Calu3 (cell line): Measurements from ENCODE around the gene WDFY2. TPM values are rescaled to one million over a fixed set of nuclear protein-coding genes. Genes with fewer than 3 reads are reported as not detected.

Source experiments
- BruUV-seq: library from RNA; stranded (reverse); fragments of 400-500 nt; replicated peaks from 2 replicates; lab custom pipeline; 2021; lab: Mats Ljungman, UMichigan
- CTCF ChIA-PET: fragments of 300-600 bp; sonication (Branson Sonifier 250); formaldehyde crosslinking; loops from one replicate; lab custom pipeline; 2022; ENCODE audit warnings: antibody characterized with exemption; lab: Charles Lee
- DNase-seq: peaks from one replicate; pipeline ENCODE4 v3.0.0; 2022
- H3K27ac Mint-ChIP-seq: one replicate; pipeline ENCODE4 v1.8.0; 2022; ENCODE audit warnings: mixed read lengths; ENCODE audit not compliant: unreplicated experiment
- H3K27me3 Mint-ChIP-seq: one replicate; pipeline ENCODE4 v1.8.0; 2022; ENCODE audit warnings: mixed read lengths; ENCODE audit not compliant: unreplicated experiment
- H3K36me3 Mint-ChIP-seq: one replicate; pipeline ENCODE4 v1.8.0; 2022; ENCODE audit warnings: mild to moderate bottlenecking, moderate library complexity, mixed read lengths; ENCODE audit not compliant: insufficient read depth, unreplicated experiment
- H3K4me1 Mint-ChIP-seq: one replicate; pipeline ENCODE4 v1.8.0; 2022; ENCODE audit warnings: mild to moderate bottlenecking, low read depth, mixed read lengths; ENCODE audit not compliant: unreplicated experiment
- H3K4me3 Mint-ChIP-seq: one replicate; pipeline ENCODE4 v1.8.0; 2022; ENCODE audit warnings: mild to moderate bottlenecking, low read depth, moderate library complexity, mixed read lengths; ENCODE audit not compliant: unreplicated experiment
- H3K9me3 Mint-ChIP-seq: one replicate; pipeline ENCODE4 v1.8.0; 2022; ENCODE audit warnings: low read depth, mixed read lengths; ENCODE audit not compliant: unreplicated experiment
- CTCF ChIP-seq: fragments of 200-600 bp; IDR thresholded peaks from one replicate; pipeline ENCODE4 v1.8.0; 2022; ENCODE audit warnings: antibody characterized with exemption; ENCODE audit not compliant: unreplicated experiment
- intact Hi-C: fragments of 100-400 bp; cut with micrococcal nuclease; formaldehyde crosslinking; loops from one replicate; pipeline ENCODE4 v1.10.0; 2022; ENCODE audit not compliant: unreplicated experiment
- total RNA-seq: library from RNA; stranded (reverse); gene quantifications from 2 replicates; pipeline ENCODE4 v1.2.3, GENCODE V29; 2022

WDFY2 gene
- total RNA-seq, 1 experiment from 2014 or later = 5.9 TPM

DNA sequence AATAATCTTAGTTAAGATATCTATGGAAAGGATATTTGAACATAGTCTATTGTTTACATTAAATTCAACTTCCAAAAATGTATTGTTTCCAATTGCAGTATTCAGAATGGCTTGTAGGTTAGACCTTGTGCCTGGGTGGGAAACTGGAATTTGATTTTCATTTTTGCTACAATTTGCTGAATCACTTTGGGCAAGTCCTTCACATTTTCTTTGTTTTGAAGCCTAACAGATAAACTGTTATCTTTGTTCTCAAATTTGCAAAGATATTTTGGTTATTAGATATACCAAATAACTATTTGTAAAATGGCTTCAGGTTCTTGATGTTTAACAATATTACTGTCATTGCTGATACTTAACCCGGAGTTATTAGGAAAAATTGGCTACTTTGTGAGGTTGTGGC lies 82.6 kb downstream of the WDFY2 start:
- Mint-ChIP-seq H3K4me1 (no peaks in the 10 kb centered on the region), H3K9me3 (no peaks in the 10 kb centered on the region), H3K27ac (no peak overlapping the region), H3K36me3 (no peaks in the 10 kb centered on the region), H3K27me3 (no peaks in the 10 kb centered on the region), H3K4me3 (no peak overlapping the region)
- no TSS peak for BruUV-seq
- intact Hi-C loops = no loop called here
- CTCF ChIA-PET = no interaction called here
- no peak for TF ChIP-seq CTCF
- no peak for DNase-seq

GRCh38 chr13:51668580-51669195 lies 84.4 kb downstream of the WDFY2 start:
- Mint-ChIP-seq H3K4me1 (peaks cover 5% of the 10 kb centered on the region), H3K4me3 (no peak overlapping the region), H3K36me3 (no peaks in the 10 kb centered on the region), H3K27ac (no peak overlapping the region), H3K27me3 (no peaks in the 10 kb centered on the region), H3K9me3 (peaks cover 2% of the 10 kb centered on the region)
- DNase-seq = no peak
- no TSS peak for BruUV-seq
- CTCF ChIA-PET = no interaction called here
- TF ChIP-seq CTCF = no peak
- intact Hi-C loops = no loop called here

- H3K9me3 Mint-ChIP-seq = peaks cover 2% of the 10 kb centered on the region
- no peaks in the 10 kb centered on the region for H3K36me3 Mint-ChIP-seq
- CTCF ChIA-PET = no interaction called here
- intact Hi-C loops = loop anchor here (5.0 kb wide), 1 partner anchor 54 kb away; no protein-coding TSS in a partner anchor
- no peak for DNase-seq
- peak overlapping the region; percentile 79 for H3K27ac Mint-ChIP-seq
- H3K4me3 Mint-ChIP-seq = no peak overlapping the region
- TF ChIP-seq CTCF = no peak
- no TSS peak for BruUV-seq
- H3K4me1 Mint-ChIP-seq = peaks cover 10% of the 10 kb centered on the region
- H3K27me3 Mint-ChIP-seq = no peaks in the 10 kb centered on the region
These were observed 88.9 kb downstream of the WDFY2 start for GRCh38 chr13:51673165-51673564.

GRCh38 chr13:51674276-51674675 lies 90.0 kb downstream of the WDFY2 start:
- no peak for TF ChIP-seq CTCF
- intact Hi-C loops = loop anchor here (5.0 kb wide), 1 partner anchor 53 kb away; no protein-coding TSS in a partner anchor
- Mint-ChIP-seq H3K4me1 (peaks cover 10% of the 10 kb centered on the region), H3K9me3 (peaks cover 2% of the 10 kb centered on the region), H3K36me3 (no peaks in the 10 kb centered on the region), H3K27me3 (no peaks in the 10 kb centered on the region), H3K4me3 (no peak overlapping the region), H3K27ac (peak overlapping the region; percentile 79)
- peak; percentile 81 for DNase-seq
- no TSS peak for BruUV-seq
- CTCF ChIA-PET = no interaction called here
